SKM-1 treated with dmso at 0.1 percent for 144 hours (cell line): ENCODE data around the gene KAZN.

Source experiments
- DNase-seq: peaks from one replicate; lab custom pipeline; 2025; ENCODE audit not compliant: unreplicated experiment; lab: John Stamatoyannopoulos, UW

KAZN gene

GRCh38 chr1:14667651-14667984 is 69.1 kb downstream of the KAZN start:
- no peak for DNase-seq

- no peak for DNase-seq
Measured at GRCh38 chr1:14668538-14668937, 70.1 kb downstream of the KAZN start.

DNA sequence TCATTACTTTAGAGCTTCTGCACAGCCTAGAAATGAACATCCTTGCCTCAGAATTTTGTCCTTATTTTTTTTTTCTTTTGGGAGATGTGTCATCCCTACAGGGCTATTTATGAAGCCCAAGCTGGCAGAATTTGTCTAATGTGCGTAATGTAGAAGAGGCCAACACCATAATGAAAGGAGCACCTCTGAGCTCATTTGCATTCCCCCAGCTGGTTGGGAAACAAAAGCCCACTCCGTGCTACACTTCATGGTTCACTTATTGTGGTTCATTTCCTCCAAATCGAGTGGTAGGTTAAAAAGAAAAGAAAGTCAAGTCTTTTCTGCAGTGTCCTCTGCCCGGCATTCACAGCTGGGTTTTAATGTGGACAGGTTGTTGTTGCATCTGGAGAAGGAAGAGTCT is 73.5 kb downstream of the KAZN start:
- no peak for DNase-seq

- DNase-seq, result no peak
Measured at GRCh38 chr1:14674030-14674429, 75.5 kb downstream of the KAZN start.

GRCh38 chr1:14676400-14676799 is 77.9 kb downstream of the KAZN start:
- DNase-seq, result no peak

- no peak for DNase-seq
Measured at GRCh38 chr1:14677292-14677971, 78.9 kb downstream of the KAZN start.

- no peak for DNase-seq
Measured at GRCh38 chr1:14678011-14678638, 79.6 kb downstream of the KAZN start.

DNA sequence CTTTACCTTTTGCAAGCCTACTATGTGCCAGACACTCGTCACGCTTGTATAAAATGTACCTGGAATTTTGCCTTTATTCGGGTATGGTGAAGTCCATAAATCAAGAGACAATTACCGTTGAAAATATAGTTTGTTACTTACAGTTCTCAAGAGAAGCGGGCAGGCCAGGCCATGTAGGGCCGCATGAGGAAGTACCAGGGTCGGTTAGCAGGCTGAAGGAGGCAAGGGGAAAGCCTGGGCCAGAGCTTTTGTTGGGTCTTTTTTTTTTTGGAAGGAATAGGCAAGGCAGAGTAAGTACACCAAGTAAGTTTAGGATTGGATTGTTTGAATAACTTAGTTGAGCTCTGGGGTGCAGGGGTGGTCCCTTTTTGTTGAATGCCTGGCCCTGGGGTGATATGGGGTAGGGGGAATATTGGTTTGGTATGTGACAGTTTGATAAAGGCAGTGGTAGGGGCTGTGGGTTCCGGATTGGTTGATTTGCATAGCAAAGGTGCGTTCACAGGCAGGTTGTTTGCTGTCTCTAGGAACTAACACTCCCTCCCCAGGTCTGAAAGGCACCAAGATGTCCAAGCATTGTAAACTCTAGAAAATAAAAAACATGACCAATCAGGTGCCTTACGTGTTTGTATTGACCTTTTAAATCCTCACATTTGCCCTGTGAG is 80.7 kb downstream of the KAZN start:
- no peak for DNase-seq

DNA sequence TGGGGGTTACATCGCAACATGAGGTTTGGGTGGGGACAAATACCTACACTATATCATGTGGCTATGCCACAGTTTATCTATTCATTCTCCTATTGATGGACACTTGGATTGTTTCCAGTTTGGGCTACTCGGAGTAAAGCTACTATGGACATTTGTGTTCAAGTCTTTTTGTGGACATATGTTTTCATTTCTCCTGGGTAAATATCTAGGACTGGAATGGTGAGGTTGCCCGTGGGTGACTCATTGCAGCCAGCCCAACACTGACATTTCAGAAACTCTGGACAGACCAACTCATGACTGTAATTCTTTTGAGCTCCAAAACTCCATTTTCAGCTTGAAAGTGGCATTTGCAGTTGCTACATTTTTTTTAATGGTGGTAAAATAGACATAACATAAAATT is 82.7 kb downstream of the KAZN start:
- DNase-seq, result no peak

DNA sequence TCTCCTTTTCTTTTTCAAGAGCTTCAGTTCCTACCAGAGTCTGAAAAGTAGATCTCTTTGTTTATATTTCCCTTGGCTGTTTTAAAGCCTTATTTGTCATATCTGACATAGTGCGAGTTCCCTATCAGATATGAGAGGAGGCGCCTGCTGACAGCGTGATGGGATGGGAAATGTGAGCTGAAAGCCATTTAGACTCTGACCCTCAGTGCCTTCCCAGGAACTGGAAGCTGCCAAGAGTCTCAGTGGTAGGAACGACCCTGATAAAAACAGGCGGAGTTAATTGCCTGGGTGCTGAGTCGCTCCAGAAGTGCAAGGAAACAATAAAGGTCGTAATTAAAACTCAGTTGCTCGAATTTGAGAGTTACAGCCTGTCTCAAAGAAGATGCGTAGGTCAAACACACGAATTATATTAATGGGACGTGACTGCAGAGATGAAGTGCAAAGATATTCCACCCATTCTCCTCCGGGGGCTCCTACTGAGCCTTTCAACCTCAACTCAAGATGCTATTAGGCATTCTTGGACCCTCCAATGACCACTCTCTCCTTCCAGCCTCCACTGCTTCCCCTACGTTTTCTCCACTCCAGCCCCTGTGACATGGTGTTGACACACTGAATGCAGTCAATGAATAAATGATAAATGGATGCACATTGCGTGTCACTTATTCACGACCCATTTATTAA is 84.6 kb downstream of the KAZN start:
- no peak for DNase-seq

DNA sequence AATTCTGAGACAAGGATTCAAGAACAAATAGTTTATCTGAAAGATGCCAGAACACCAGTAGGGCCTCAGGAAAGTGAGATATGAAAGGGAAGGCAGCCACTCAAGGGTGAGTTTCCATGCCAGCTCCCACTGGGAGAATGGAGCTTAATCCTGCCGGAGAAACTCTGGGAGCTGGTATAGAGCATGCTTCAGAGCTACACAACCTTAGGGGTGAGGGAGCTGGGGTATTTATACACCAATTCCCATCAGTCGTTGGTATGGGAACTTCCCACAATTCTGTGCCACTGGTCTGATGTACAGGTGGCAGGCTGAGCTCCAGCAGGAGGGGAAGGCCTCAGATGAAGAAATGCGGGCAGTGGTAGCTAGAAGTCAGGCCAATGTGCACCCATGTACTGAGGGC is 86.6 kb downstream of the KAZN start:
- no peak for DNase-seq

- no peak for DNase-seq
Measured at GRCh38 chr1:14686701-14687100, 88.2 kb downstream of the KAZN start.

DNA sequence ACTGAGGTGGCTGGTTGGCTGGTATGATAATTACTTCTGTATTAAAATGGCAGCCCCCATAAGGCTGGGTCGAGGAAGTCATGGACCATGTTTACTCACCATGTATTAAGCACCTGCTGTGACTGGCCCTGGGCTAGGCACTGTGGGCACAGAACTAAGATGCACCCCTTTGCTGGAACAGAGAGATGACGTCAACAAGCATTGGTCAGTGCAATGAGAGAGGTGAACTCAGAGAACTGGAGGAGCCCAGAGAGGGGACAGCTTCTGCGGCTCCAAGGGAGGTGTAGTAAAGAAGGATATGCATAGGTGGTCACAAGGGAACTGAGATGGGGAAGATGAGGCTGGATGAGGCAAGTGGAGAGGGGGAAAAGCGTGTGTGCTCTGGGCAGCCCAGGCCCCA is 88.7 kb downstream of the KAZN start:
- no peak for DNase-seq

- no peak for DNase-seq
Measured at GRCh38 chr1:14689996-14690615, 91.6 kb downstream of the KAZN start.

- no peak for DNase-seq
Measured at GRCh38 chr1:14693949-14694348, 95.5 kb downstream of the KAZN start.

- DNase-seq, result no peak
Measured at GRCh38 chr1:14694589-14694988, 96.1 kb downstream of the KAZN start.

GRCh38 chr1:14696761-14697160 is 98.3 kb downstream of the KAZN start:
- DNase-seq, result no peak

DNA sequence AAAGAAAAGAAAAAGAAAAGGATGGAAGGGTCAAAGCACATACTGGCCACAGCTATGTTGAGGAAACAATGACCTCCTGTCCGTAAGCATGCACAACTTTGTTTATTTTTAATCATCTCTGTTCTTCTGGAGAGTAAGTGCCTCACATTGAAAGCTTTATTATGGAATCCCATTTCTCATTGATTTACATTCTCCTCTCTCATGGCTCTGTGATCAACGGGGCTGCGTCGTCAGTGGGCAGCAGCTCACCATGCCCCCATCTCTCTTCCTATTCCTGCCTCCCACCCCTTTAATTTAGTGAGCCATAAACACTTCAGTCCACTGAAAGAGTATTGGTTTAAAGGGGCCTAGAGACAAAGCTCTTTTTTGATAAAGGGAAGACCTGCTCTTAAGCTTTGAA is 98.9 kb downstream of the KAZN start:
- DNase-seq, result no peak

GRCh38 chr1:14698314-14698713 is 99.8 kb downstream of the KAZN start:
- no peak for DNase-seq

DNA sequence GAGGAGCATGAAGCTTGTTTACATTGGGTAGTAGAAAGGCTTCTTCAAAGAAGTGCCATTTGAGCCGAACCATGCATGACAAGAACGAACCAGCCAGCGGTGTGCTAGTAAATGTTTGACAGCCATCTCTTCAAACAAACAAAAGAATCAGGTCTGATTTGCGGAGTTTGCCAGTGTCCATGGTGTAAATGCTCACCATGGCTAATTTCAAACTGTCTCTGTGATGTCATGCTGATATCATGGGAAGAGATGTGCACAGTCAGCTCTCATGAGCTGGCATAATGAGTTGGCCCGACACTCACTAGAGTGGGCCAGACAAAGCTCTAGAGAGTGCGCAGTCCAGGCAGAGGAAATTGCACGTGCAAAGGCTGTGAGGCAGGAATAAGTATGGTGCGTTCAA is 101.1 kb downstream of the KAZN start:
- no peak for DNase-seq

- no peak for DNase-seq
Measured at GRCh38 chr1:14704846-14705245, 106.4 kb downstream of the KAZN start.

GRCh38 chr1:14705824-14706223 is 107.3 kb downstream of the KAZN start:
- no peak for DNase-seq
